ENCODE measurements around the gene MEPCE.
"Not testable (repeated sequence)": the region's sequence is repeated elsewhere in the genome, so short reads cannot be mapped to it uniquely, and the experiment has no call there.

MEPCE gene

GRCh38 chr7:100444311-100445278 is 15.0 kb downstream of the MEPCE start:
- Histone ChIP-seq H3K4me3 (ENCODE audit: low read length in 2 of 2) (no peak overlapping the region), H3K27me3 (ENCODE audit: control insufficient read depth in 1 of 2, insufficient read depth in 2 of 2, low read length in 2 of 2) (no peaks in the 10 kb centered on the region), H3K4me1 (ENCODE audit: control insufficient read depth, insufficient read depth, low read length) (no peaks in the 10 kb centered on the region)

GRCh38 chr7:100446040-100446439 is 16.4 kb downstream of the MEPCE start:
- Histone ChIP-seq H3K4me3 (ENCODE audit: low read length in 2 of 2) (no peak overlapping the region), H3K9ac (ENCODE audit: low read length in 2 of 2) (no peak overlapping the region), H3K36me3 (ENCODE audit: control insufficient read depth in 2 of 2, insufficient read depth in 2 of 2, low read length in 2 of 2) (no peaks in the 10 kb centered on the region), H3K4me1 (ENCODE audit: control insufficient read depth, insufficient read depth, low read length) (peaks cover 10% of the 10 kb centered on the region), H3K9me3 (ENCODE audit: control insufficient read depth in 2 of 2, low read length in 2 of 2) (no peaks in the 10 kb centered on the region), H3K27ac (ENCODE audit: low read length) (no peak overlapping the region), H3K27me3 (ENCODE audit: control insufficient read depth in 1 of 2, insufficient read depth in 2 of 2, low read length in 2 of 2) (no peaks in the 10 kb centered on the region)

More at GRCh38 chr7:100444311-100445278, 15.0 kb downstream of the MEPCE start:
- H3K9ac ChIP-seq (ENCODE audit: low read length in 2 of 2), result no peak overlapping the region
- H3K9me3 ChIP-seq (ENCODE audit: control insufficient read depth in 2 of 2, low read length in 2 of 2), result no peaks in the 10 kb centered on the region
- no peaks in the 10 kb centered on the region for H3K36me3 ChIP-seq (ENCODE audit: control insufficient read depth in 2 of 2, insufficient read depth in 2 of 2, low read length in 2 of 2)
- no peak overlapping the region for H3K27ac ChIP-seq (ENCODE audit: low read length)

- H3K9me3 ChIP-seq (ENCODE audit: control insufficient read depth in 2 of 2, low read length in 2 of 2); H3K9ac ChIP-seq (ENCODE audit: low read length in 2 of 2); H3K4me1 ChIP-seq (ENCODE audit: control insufficient read depth, insufficient read depth, low read length); H3K36me3 ChIP-seq (ENCODE audit: control insufficient read depth in 2 of 2, insufficient read depth in 2 of 2, low read length in 2 of 2); H3K4me3 ChIP-seq (ENCODE audit: low read length in 2 of 2); H3K27ac ChIP-seq (ENCODE audit: low read length); H3K27me3 ChIP-seq (ENCODE audit: control insufficient read depth in 1 of 2, insufficient read depth in 2 of 2, low read length in 2 of 2): not testable (repeated sequence)
Observed at GRCh38 chr7:100447363-100447762, 17.7 kb downstream of the MEPCE start.

GRCh38 chr7:100449190-100449795 is 19.7 kb downstream of the MEPCE start:
- no peak overlapping the region for H3K4me3 ChIP-seq (ENCODE audit: low read length in 2 of 2)
- peaks cover 10% of the 10 kb centered on the region for H3K4me1 ChIP-seq (ENCODE audit: control insufficient read depth, insufficient read depth, low read length)
- H3K9ac ChIP-seq (ENCODE audit: low read length in 2 of 2), result peak overlapping the region in 1 of 2 donors; percentile 72
- no peaks in the 10 kb centered on the region for H3K27me3 ChIP-seq (ENCODE audit: control insufficient read depth in 1 of 2, insufficient read depth in 2 of 2, low read length in 2 of 2)
- H3K36me3 ChIP-seq (ENCODE audit: control insufficient read depth in 2 of 2, insufficient read depth in 2 of 2, low read length in 2 of 2), result no peaks in the 10 kb centered on the region
- H3K27ac ChIP-seq (ENCODE audit: low read length), result no peak overlapping the region
- no peaks in the 10 kb centered on the region for H3K9me3 ChIP-seq (ENCODE audit: control insufficient read depth in 2 of 2, low read length in 2 of 2)

GRCh38 chr7:100452513-100452912 is 22.9 kb downstream of the MEPCE start:
- Histone ChIP-seq H3K4me3 (ENCODE audit: low read length in 2 of 2) (no peak overlapping the region), H3K9me3 (ENCODE audit: control insufficient read depth in 2 of 2, low read length in 2 of 2) (no peaks in the 10 kb centered on the region), H3K27me3 (ENCODE audit: control insufficient read depth in 1 of 2, insufficient read depth in 2 of 2, low read length in 2 of 2) (no peaks in the 10 kb centered on the region)

GRCh38 chr7:100453854-100454253 is 24.2 kb downstream of the MEPCE start:
- not testable (repeated sequence) for H3K27ac ChIP-seq (ENCODE audit: low read length); H3K4me3 ChIP-seq (ENCODE audit: low read length in 2 of 2); H3K27me3 ChIP-seq (ENCODE audit: control insufficient read depth in 1 of 2, insufficient read depth in 2 of 2, low read length in 2 of 2); H3K4me1 ChIP-seq (ENCODE audit: control insufficient read depth, insufficient read depth, low read length); H3K9ac ChIP-seq (ENCODE audit: low read length in 2 of 2); H3K9me3 ChIP-seq (ENCODE audit: control insufficient read depth in 2 of 2, low read length in 2 of 2); H3K36me3 ChIP-seq (ENCODE audit: control insufficient read depth in 2 of 2, insufficient read depth in 2 of 2, low read length in 2 of 2)

More at GRCh38 chr7:100452513-100452912, 22.9 kb downstream of the MEPCE start:
- no peaks in the 10 kb centered on the region for H3K36me3 ChIP-seq (ENCODE audit: control insufficient read depth in 2 of 2, insufficient read depth in 2 of 2, low read length in 2 of 2)
- H3K4me1 ChIP-seq (ENCODE audit: control insufficient read depth, insufficient read depth, low read length), result peaks cover 10% of the 10 kb centered on the region
- H3K9ac ChIP-seq (ENCODE audit: low read length in 2 of 2), result no peak overlapping the region
- no peak overlapping the region for H3K27ac ChIP-seq (ENCODE audit: low read length)

- peaks cover 6% of the 10 kb centered on the region for H3K4me1 ChIP-seq (ENCODE audit: control insufficient read depth, insufficient read depth, low read length)
- H3K36me3 ChIP-seq (ENCODE audit: control insufficient read depth in 2 of 2, insufficient read depth in 2 of 2, low read length in 2 of 2), result no peaks in the 10 kb centered on the region
- no peak overlapping the region for H3K27ac ChIP-seq (ENCODE audit: low read length)
- no peak overlapping the region for H3K4me3 ChIP-seq (ENCODE audit: low read length in 2 of 2)
- no peaks in the 10 kb centered on the region for H3K9me3 ChIP-seq (ENCODE audit: control insufficient read depth in 2 of 2, low read length in 2 of 2)
- H3K27me3 ChIP-seq (ENCODE audit: control insufficient read depth in 1 of 2, insufficient read depth in 2 of 2, low read length in 2 of 2), result no peaks in the 10 kb centered on the region
- no peak overlapping the region for H3K9ac ChIP-seq (ENCODE audit: low read length in 2 of 2)
Observed at GRCh38 chr7:100455206-100455605, 25.6 kb downstream of the MEPCE start.

GRCh38 chr7:100456562-100456961 is 26.9 kb downstream of the MEPCE start:
- Histone ChIP-seq H3K36me3 (ENCODE audit: control insufficient read depth in 2 of 2, insufficient read depth in 2 of 2, low read length in 2 of 2) (no peaks in the 10 kb centered on the region), H3K4me1 (ENCODE audit: control insufficient read depth, insufficient read depth, low read length) (no peaks in the 10 kb centered on the region), H3K9ac (ENCODE audit: low read length in 2 of 2) (no peak overlapping the region), H3K27me3 (ENCODE audit: control insufficient read depth in 1 of 2, insufficient read depth in 2 of 2, low read length in 2 of 2) (no peaks in the 10 kb centered on the region), H3K9me3 (ENCODE audit: control insufficient read depth in 2 of 2, low read length in 2 of 2) (no peaks in the 10 kb centered on the region), H3K27ac (ENCODE audit: low read length) (no peak overlapping the region), H3K4me3 (ENCODE audit: low read length in 2 of 2) (no peak overlapping the region)

- Histone ChIP-seq H3K4me3 (ENCODE audit: low read length in 2 of 2) (no peak overlapping the region), H3K9ac (ENCODE audit: low read length in 2 of 2) (no peak overlapping the region), H3K27ac (ENCODE audit: low read length) (no peak overlapping the region), H3K4me1 (ENCODE audit: control insufficient read depth, insufficient read depth, low read length) (no peaks in the 10 kb centered on the region), H3K36me3 (ENCODE audit: control insufficient read depth in 2 of 2, insufficient read depth in 2 of 2, low read length in 2 of 2) (no peaks in the 10 kb centered on the region), H3K9me3 (ENCODE audit: control insufficient read depth in 2 of 2, low read length in 2 of 2) (no peaks in the 10 kb centered on the region), H3K27me3 (ENCODE audit: control insufficient read depth in 1 of 2, insufficient read depth in 2 of 2, low read length in 2 of 2) (no peaks in the 10 kb centered on the region)
Observed at GRCh38 chr7:100457033-100457432, 27.4 kb downstream of the MEPCE start.

GRCh38 chr7:100464210-100464660 is 34.6 kb downstream of the MEPCE start, which contains the start of gene SPACDR:
Gene SPACDR (minus strand): TSS chr7:100464260. CDS start chr7:100464025, 235 bp downstream.
- Histone ChIP-seq H3K27ac (ENCODE audit: low read length) (no peak within 1 kb of the TSS), H3K36me3 (ENCODE audit: control insufficient read depth in 2 of 2, insufficient read depth in 2 of 2, low read length in 2 of 2) (peaks cover 0 to 2% of the 10 kb centered on the region in 2 donors), H3K4me1 (ENCODE audit: control insufficient read depth, insufficient read depth, low read length) (peaks cover 15% of the 10 kb centered on the region), H3K9ac (ENCODE audit: low read length in 2 of 2) (no peak within 1 kb of the TSS), H3K27me3 (ENCODE audit: control insufficient read depth in 1 of 2, insufficient read depth in 2 of 2, low read length in 2 of 2) (no peaks in the 10 kb centered on the region), H3K4me3 (ENCODE audit: low read length in 2 of 2) (no peak within 1 kb of the TSS), H3K9me3 (ENCODE audit: control insufficient read depth in 2 of 2, low read length in 2 of 2) (no peaks in the 10 kb centered on the region)
